MM.1S (cell line): ENCODE results near the gene WNT5A.

Source experiments
- DNase-seq: peaks from one replicate; pipeline ENCODE4 v3.0.0-alpha.2; 2015
- H2AFZ ChIP-seq: fragments of 300-600 bp; sonication (generic); 2 replicates; pipeline ENCODE4 v1.6.0; 2016; ENCODE audit warnings: antibody characterized with exemption, low read length
- H3F3A ChIP-seq: fragments of 300-600 bp; sonication (generic); 2 replicates; pipeline ENCODE4 v1.6.1; 2016; ENCODE audit warnings: mild to moderate bottlenecking, antibody characterized with exemption, low read length, moderate library complexity, mixed read lengths; ENCODE audit not compliant: insufficient read depth
- H3K27ac ChIP-seq: fragments of 300-600 bp; sonication (generic); 2 replicates; pipeline ENCODE4 v1.5.1; 2016; ENCODE audit warnings: mild to moderate bottlenecking, low read length
- H3K27me3 ChIP-seq: fragments of 300-600 bp; sonication (generic); replicated peaks from 2 replicates; pipeline ENCODE4 v1.6.0; 2016; ENCODE audit warnings: low read length; ENCODE audit not compliant: insufficient read depth
- H3K36me3 ChIP-seq: fragments of 300-600 bp; sonication (generic); replicated peaks from 2 replicates; pipeline ENCODE4 v1.6.1; 2016; ENCODE audit warnings: mild to moderate bottlenecking, low read length, mixed read lengths; ENCODE audit not compliant: insufficient read depth
- H3K4me1 ChIP-seq: fragments of 300-600 bp; sonication (generic); 2 replicates; pipeline ENCODE4 v1.6.1; 2016; ENCODE audit warnings: low read length, mixed read lengths
- H3K4me2 ChIP-seq: fragments of 300-600 bp; sonication (generic); 2 replicates; pipeline ENCODE4 v1.6.0; 2016; ENCODE audit warnings: low read depth, low read length
- H3K4me3 ChIP-seq: fragments of 300-600 bp; sonication (generic); 2 replicates; pipeline ENCODE4 v1.5.1; 2016; ENCODE audit warnings: low read length, mixed read lengths
- H3K79me2 ChIP-seq: fragments of 300-600 bp; sonication (generic); 2 replicates; pipeline ENCODE4 v1.6.1; 2016; ENCODE audit warnings: mixed run types, low read length, mixed read lengths
- H3K9ac ChIP-seq: fragments of 300-600 bp; sonication (generic); 2 replicates; pipeline ENCODE4 v1.6.1; 2016; ENCODE audit warnings: low read length, mixed read lengths
- H3K9me2 ChIP-seq: fragments of 300-600 bp; sonication (generic); replicated peaks from 2 replicates; pipeline ENCODE4 v1.6.1; 2016; ENCODE audit warnings: mild to moderate bottlenecking, low read length, mixed read lengths; ENCODE audit not compliant: insufficient read depth
- H3K9me3 ChIP-seq: fragments of 300-600 bp; sonication (generic); replicated peaks from 2 replicates; pipeline ENCODE4 v1.6.1; 2016; ENCODE audit warnings: mild to moderate bottlenecking, low read length, mixed read lengths; ENCODE audit not compliant: insufficient read depth
- H4K20me1 ChIP-seq: fragments of 300-600 bp; sonication (generic); 2 replicates; pipeline ENCODE4 v1.6.1; 2016; ENCODE audit warnings: mild to moderate bottlenecking, low read length, moderate library complexity, mixed read lengths; ENCODE audit not compliant: insufficient read depth
- CTCF ChIP-seq: fragments of 300-600 bp; sonication (generic); IDR thresholded peaks from 2 replicates; pipeline ENCODE4 v1.5.1; 2016; ENCODE audit warnings: antibody characterized with exemption, low read length, mixed read lengths
- EZH2 ChIP-seq: fragments of 300-600 bp; sonication (generic); optimal IDR thresholded peaks from 2 replicates; pipeline ENCODE3; 2017; ENCODE audit warnings: low read depth, mild to moderate bottlenecking, antibody characterized with exemption, low read length, mixed read lengths
- EZH2phosphoT487 ChIP-seq: fragments of 300-600 bp; sonication (generic); IDR thresholded peaks from 2 replicates; pipeline ENCODE4 v1.6.1; 2018; ENCODE audit warnings: antibody characterized with exemption, low read length

WNT5A gene

GRCh38 chr3:55468251-55468650 lies 18.9 kb downstream of the WNT5A start:
- no peaks in the 10 kb centered on the region for H3K79me2 ChIP-seq
- no peaks in the 10 kb centered on the region for H3K9me3 ChIP-seq
- no peak overlapping the region for H2AFZ ChIP-seq
- H3K27ac ChIP-seq, result no peak overlapping the region
- TF ChIP-seq CTCF, result no peak
- no peak for TF ChIP-seq EZH2
- TF ChIP-seq EZH2phosphoT487, result no peak
- no peaks in the 10 kb centered on the region for H3K36me3 ChIP-seq
- H3F3A ChIP-seq, result no peaks in the 10 kb centered on the region
- no peaks in the 10 kb centered on the region for H3K9me2 ChIP-seq
- H3K4me2 ChIP-seq, result no peak overlapping the region
- no peak for DNase-seq
- H3K27me3 ChIP-seq, result no peaks in the 10 kb centered on the region
- H4K20me1 ChIP-seq, result no peaks in the 10 kb centered on the region
- no peak overlapping the region for H3K4me3 ChIP-seq
- no peak overlapping the region for H3K9ac ChIP-seq
- H3K4me1 ChIP-seq, result no peaks in the 10 kb centered on the region

GRCh38 chr3:55467099-55467498 lies 20.0 kb downstream of the WNT5A start:
- no peak for DNase-seq
- Histone ChIP-seq H3K9me3 (no peaks in the 10 kb centered on the region), H3K27ac (no peak overlapping the region), H4K20me1 (no peaks in the 10 kb centered on the region), H3K27me3 (no peaks in the 10 kb centered on the region), H3K9ac (no peak overlapping the region), H3K4me1 (no peaks in the 10 kb centered on the region), H3K79me2 (no peaks in the 10 kb centered on the region), H3K4me2 (no peak overlapping the region), H3K9me2 (no peaks in the 10 kb centered on the region), H3F3A (no peaks in the 10 kb centered on the region), H3K4me3 (no peak overlapping the region), H2AFZ (no peak overlapping the region), H3K36me3 (no peaks in the 10 kb centered on the region)
- TF ChIP-seq CTCF (no peak), EZH2phosphoT487 (no peak), EZH2 (no peak)

- Histone ChIP-seq H3K27ac (no peak overlapping the region), H3F3A (no peaks in the 10 kb centered on the region), H3K36me3 (no peaks in the 10 kb centered on the region), H3K9ac (no peak overlapping the region), H3K9me2 (no peaks in the 10 kb centered on the region), H2AFZ (no peak overlapping the region), H4K20me1 (no peaks in the 10 kb centered on the region), H3K79me2 (no peaks in the 10 kb centered on the region), H3K27me3 (no peaks in the 10 kb centered on the region), H3K4me1 (no peaks in the 10 kb centered on the region), H3K4me2 (no peak overlapping the region), H3K4me3 (no peak overlapping the region), H3K9me3 (no peaks in the 10 kb centered on the region)
- TF ChIP-seq CTCF (no peak), EZH2 (no peak), EZH2phosphoT487 (no peak)
- no peak for DNase-seq
Measured at GRCh38 chr3:55466526-55466925, 20.6 kb downstream of the WNT5A start.
